ENCODE measurements around the gene HNRNPC. TPM values are rescaled to one million over a fixed set of nuclear protein-coding genes. Genes with fewer than 3 reads are reported as not detected.
"Not testable (repeated sequence)": the region's sequence is repeated elsewhere in the genome, so short reads cannot be mapped to it uniquely, and the experiment has no call there.

The HNRNPC gene
- total RNA-seq, 6 experiments from 2014 or later, result 528 to 684 (median 604) TPM

GRCh38 chr14:21300892-21301291 is 31.6 kb upstream of the HNRNPC start:
- no peaks in the 10 kb centered on the region for H3K4me1 Mint-ChIP-seq (ENCODE audit: low read depth)
- peaks cover 20% of the 10 kb centered on the region for H3K27me3 Mint-ChIP-seq (ENCODE audit: insufficient read depth)
- H3K9me3 Mint-ChIP-seq, result no peaks in the 10 kb centered on the region
- H3K27ac Mint-ChIP-seq, result no peak overlapping the region
- DNase-seq, result no peak
- H3K36me3 Mint-ChIP-seq (ENCODE audit: low read depth), result no peaks in the 10 kb centered on the region
- H3K4me3 Mint-ChIP-seq, result no peak overlapping the region
- no peak for TF ChIP-seq CTCF (IDR thresholded peaks at IDR 0.05)

- H3K27me3 Mint-ChIP-seq (ENCODE audit: insufficient read depth), result peaks cover 20% of the 10 kb centered on the region
- no peaks in the 10 kb centered on the region for H3K36me3 Mint-ChIP-seq (ENCODE audit: low read depth)
- TF ChIP-seq CTCF (IDR thresholded peaks at IDR 0.05), result no peak
- H3K4me3 Mint-ChIP-seq, result no peak overlapping the region
- H3K4me1 Mint-ChIP-seq (ENCODE audit: low read depth), result no peaks in the 10 kb centered on the region
- H3K27ac Mint-ChIP-seq, result no peak overlapping the region
- DNase-seq, result no peak
- no peaks in the 10 kb centered on the region for H3K9me3 Mint-ChIP-seq
Observed at GRCh38 chr14:21299562-21300130, 30.4 kb upstream of the HNRNPC start.

GRCh38 chr14:21298358-21298757 is 29.1 kb upstream of the HNRNPC start:
- TF ChIP-seq CTCF (IDR thresholded peaks at IDR 0.05), result no peak
- no peak for DNase-seq
- H3K36me3 Mint-ChIP-seq (ENCODE audit: low read depth), result no peaks in the 10 kb centered on the region
- H3K27me3 Mint-ChIP-seq (ENCODE audit: insufficient read depth), result peaks cover 20% of the 10 kb centered on the region
- H3K9me3 Mint-ChIP-seq, result no peaks in the 10 kb centered on the region
- no peak overlapping the region for H3K27ac Mint-ChIP-seq
- H3K4me3 Mint-ChIP-seq, result no peak overlapping the region
- no peaks in the 10 kb centered on the region for H3K4me1 Mint-ChIP-seq (ENCODE audit: low read depth)

- DNase-seq; H3K27ac Mint-ChIP-seq; H3K36me3 Mint-ChIP-seq (ENCODE audit: low read depth); H3K9me3 Mint-ChIP-seq; H3K4me1 Mint-ChIP-seq (ENCODE audit: low read depth); H3K4me3 Mint-ChIP-seq: not testable (repeated sequence)
- peaks cover 17% of the 10 kb centered on the region for H3K27me3 Mint-ChIP-seq (ENCODE audit: insufficient read depth)
Observed at GRCh38 chr14:21294026-21294425, 24.8 kb upstream of the HNRNPC start.

GRCh38 chr14:21287168-21287567 is 17.9 kb upstream of the HNRNPC start:
- no peak overlapping the region for H3K27ac Mint-ChIP-seq
- H3K36me3 Mint-ChIP-seq (ENCODE audit: low read depth), result no peaks in the 10 kb centered on the region
- H3K4me1 Mint-ChIP-seq (ENCODE audit: low read depth), result no peaks in the 10 kb centered on the region
- H3K4me3 Mint-ChIP-seq, result no peak overlapping the region
- TF ChIP-seq CTCF (IDR thresholded peaks at IDR 0.05), result no peak
- H3K9me3 Mint-ChIP-seq, result no peaks in the 10 kb centered on the region
- H3K27me3 Mint-ChIP-seq (ENCODE audit: insufficient read depth), result peaks cover 11% of the 10 kb centered on the region
- DNase-seq, result no peak

GRCh38 chr14:21286516-21286915 is 17.3 kb upstream of the HNRNPC start:
- H3K27me3 Mint-ChIP-seq (ENCODE audit: insufficient read depth); DNase-seq; H3K27ac Mint-ChIP-seq; H3K36me3 Mint-ChIP-seq (ENCODE audit: low read depth); H3K4me3 Mint-ChIP-seq; H3K4me1 Mint-ChIP-seq (ENCODE audit: low read depth); H3K9me3 Mint-ChIP-seq: not testable (repeated sequence)

GRCh38 chr14:21281917-21282316 is 12.7 kb upstream of the HNRNPC start:
- not testable (repeated sequence) for DNase-seq; H3K9me3 Mint-ChIP-seq; H3K27me3 Mint-ChIP-seq (ENCODE audit: insufficient read depth); H3K27ac Mint-ChIP-seq; H3K4me3 Mint-ChIP-seq; H3K36me3 Mint-ChIP-seq (ENCODE audit: low read depth); H3K4me1 Mint-ChIP-seq (ENCODE audit: low read depth)
